Cortex of kidney (tissue), 1 donor: Measurements from ENCODE around the gene SHQ1.
"Not testable (repeated sequence)": the region's sequence is repeated elsewhere in the genome, so short reads cannot be mapped to it uniquely, and the experiment has no call there.

Experiments used
- DNase-seq: peaks from one replicate; lab custom pipeline; 2025; lab: John Stamatoyannopoulos, UW

SHQ1 gene

DNA sequence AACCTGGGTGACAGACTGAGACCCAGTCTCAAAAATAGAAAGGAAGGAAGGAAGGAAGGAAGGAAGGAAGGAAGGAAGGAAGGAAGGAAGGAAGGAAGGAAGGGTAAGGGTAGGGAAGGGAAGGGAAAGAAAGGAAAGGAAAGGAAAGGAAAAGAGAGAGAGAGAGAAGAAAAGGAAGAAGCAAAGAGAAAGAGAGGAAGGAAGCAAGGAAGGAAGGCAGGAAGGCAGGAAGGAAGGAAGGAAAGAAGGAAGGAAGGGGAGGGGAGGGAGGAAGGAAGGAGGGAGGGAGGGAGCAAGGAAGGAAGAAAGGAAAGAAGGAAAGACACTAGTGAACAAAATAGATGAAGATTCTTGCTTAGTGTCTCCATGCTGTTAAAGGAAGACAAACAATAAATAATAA, 129.1 kb downstream of the SHQ1 start:
- no peak for DNase-seq

GRCh38 chr3:72714135-72714534, 134.1 kb downstream of the SHQ1 start:
- DNase-seq: not testable (repeated sequence)

DNA sequence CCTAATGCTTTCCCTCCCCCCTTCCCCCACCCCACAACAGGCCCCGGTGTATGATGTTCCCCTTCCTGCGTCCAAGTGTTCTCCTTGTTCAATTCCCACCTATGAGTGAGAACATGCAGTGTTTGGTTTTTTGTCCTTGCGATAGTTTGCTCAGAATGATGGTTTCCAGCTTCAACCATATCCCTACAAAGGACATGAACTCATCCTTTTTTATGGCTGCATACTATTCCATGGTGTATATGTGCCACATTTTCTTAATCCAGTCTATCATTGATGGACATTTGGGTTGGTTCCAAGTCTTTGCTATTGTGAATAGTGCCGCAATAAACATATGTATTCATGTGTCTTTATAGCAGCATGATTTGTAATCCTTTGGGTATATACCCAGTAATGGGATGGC, 137.8 kb downstream of the SHQ1 start:
- DNase-seq: not testable (repeated sequence)

- no peak for DNase-seq
Observed at GRCh38 chr3:72708441-72708840, 139.8 kb downstream of the SHQ1 start.

DNA sequence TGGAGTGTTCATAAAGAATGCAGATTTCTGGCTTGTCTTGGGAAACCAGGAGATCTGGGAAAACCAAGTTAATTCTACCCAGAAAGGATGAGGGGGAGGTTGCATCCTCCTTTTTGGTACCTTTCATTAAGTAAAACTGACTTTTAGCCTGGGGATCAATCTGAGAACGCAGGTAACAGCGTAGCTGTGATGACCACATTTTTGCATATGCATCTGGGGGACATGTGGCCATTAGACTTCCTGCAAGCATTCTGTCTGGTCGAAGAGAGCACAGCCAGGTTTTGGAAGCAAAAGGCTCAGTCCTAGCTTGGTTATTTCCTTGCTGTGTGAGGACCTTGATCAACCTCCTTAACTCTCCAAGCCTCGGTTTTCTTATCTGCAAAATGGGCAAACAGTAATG, 145.2 kb downstream of the SHQ1 start:
- DNase-seq: no peak

- DNase-seq: no peak
Observed at GRCh38 chr3:72702390-72702789, 145.9 kb downstream of the SHQ1 start.

- no peak for DNase-seq
Observed at GRCh38 chr3:72700106-72700505, 148.1 kb downstream of the SHQ1 start.

- no peak for DNase-seq
Observed at GRCh38 chr3:72699631-72700030, 148.6 kb downstream of the SHQ1 start.
